ENCODE results near the gene COL9A1. TPM values are rescaled to one million over a fixed set of nuclear protein-coding genes. Genes with fewer than 3 reads are reported as not detected.

Gene COL9A1
- polyA plus RNA-seq, 2 of the 4 experiments (the other 2 are of a cell fraction): 0.03 TPM; not detected in 1

GRCh38 chr6:70315079-70315751 is 12.3 kb upstream of the COL9A1 start (continued):
- TF ChIP-seq JUN (IDR thresholded peaks at IDR 0.05) (no peak), GATA3 (IDR thresholded peaks at IDR 0.05; ENCODE audit: borderline replicate concordance) (no peak), FOXS1 (CRISPR knock-in tag; IDR thresholded peaks at IDR 0.05) (no peak), USF2 (IDR thresholded peaks at IDR 0.05) (no peak), SREBF2 (IDR thresholded peaks at IDR 0.05) (no peak), RNF2 (IDR thresholded peaks at IDR 0.05; ENCODE audit: borderline replicate concordance, low read depth) (no peak), ZSCAN20 (CRISPR knock-in tag; IDR thresholded peaks at IDR 0.05) (no peak), ZFP36 (IDR thresholded peaks at IDR 0.05; ENCODE audit: borderline replicate concordance, partially characterized antibody) (no peak), HOXA7 (CRISPR knock-in tag; IDR thresholded peaks at IDR 0.05) (no peak), ZC3H11A (IDR thresholded peaks at IDR 0.05) (no peak), FOSL2 (IDR thresholded peaks at IDR 0.05) (no peak), FOSL2 (CRISPR knock-in tag; IDR thresholded peaks at IDR 0.05) (no peak)
- TF ChIP-seq, protein P1, sequence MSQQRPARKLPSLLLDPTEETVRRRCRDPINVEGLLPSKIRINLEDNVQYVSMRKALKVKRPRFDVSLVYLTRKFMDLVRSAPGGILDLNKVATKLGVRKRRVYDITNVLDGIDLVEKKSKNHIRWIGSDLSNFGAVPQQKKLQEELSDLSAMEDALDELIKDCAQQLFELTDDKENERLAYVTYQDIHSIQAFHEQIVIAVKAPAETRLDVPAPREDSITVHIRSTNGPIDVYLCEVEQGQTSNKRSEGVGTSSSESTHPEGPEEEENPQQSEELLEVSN (IDR thresholded peaks at IDR 0.05; ENCODE audit: borderline replicate concordance, low read depth): no peak

DNA sequence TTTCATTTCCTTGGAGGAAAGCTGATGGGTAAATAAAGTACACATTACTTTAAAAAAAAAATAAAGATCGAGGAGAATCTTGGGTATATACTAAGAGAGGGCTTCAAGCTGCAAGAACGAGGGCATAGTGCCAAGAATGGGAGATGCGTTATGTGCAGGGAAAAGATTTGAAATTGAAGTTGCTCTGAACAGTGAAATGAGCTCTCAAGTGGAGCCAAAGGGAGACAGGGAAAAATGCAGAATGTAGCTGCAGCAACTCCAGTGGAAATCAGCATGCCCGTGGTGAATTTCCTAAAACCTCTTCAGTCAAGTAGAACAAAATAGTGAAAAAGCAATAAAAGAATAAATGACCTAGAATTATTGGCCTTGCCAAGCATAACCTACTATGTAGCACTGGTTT is 11.4 kb upstream of the COL9A1 start:
- ChIA-PET CTCF (interaction anchor here (0.6 to 2.3 kb wide), 4 partner anchors 9 to 57 kb away, joined by 3 to 12 read pairs (median 4); no protein-coding TSS in a partner anchor), POLR2A (no interaction called here)
- TF ChIP-seq PHF8 (IDR thresholded peaks at IDR 0.05; ENCODE audit: borderline replicate concordance, low read depth) (no peak), HDAC2 (IDR thresholded peaks at IDR 0.05) (no peak), USF2 (IDR thresholded peaks at IDR 0.05) (no peak), POLR2A (IDR thresholded peaks at IDR 0.05; ENCODE audit: low read length) (no peak), MYC (IDR thresholded peaks at IDR 0.05; ENCODE audit: borderline replicate concordance, low read length) (no peak), RARB (CRISPR knock-in tag; IDR thresholded peaks at IDR 0.05) (no peak), TP53 (CRISPR knock-in tag; IDR thresholded peaks at IDR 0.05) (no peak), FOSL2 (IDR thresholded peaks at IDR 0.05) (no peak), FOSL2 (CRISPR knock-in tag; IDR thresholded peaks at IDR 0.05) (no peak), BHLHE40 (IDR thresholded peaks at IDR 0.05; ENCODE audit: low read depth, low read length) (no peak), NFE2L2 (conservative IDR thresholded peaks at IDR 0.05; ENCODE audit: low read length) (no peak), BCL3 (IDR thresholded peaks at IDR 0.05) (no peak), JUNB (IDR thresholded peaks at IDR 0.05) (no peak), GATA3 (IDR thresholded peaks at IDR 0.05; ENCODE audit: borderline replicate concordance) (no peak), ZC3H11A (IDR thresholded peaks at IDR 0.05) (no peak)
- TF ChIP-seq, protein P2, sequence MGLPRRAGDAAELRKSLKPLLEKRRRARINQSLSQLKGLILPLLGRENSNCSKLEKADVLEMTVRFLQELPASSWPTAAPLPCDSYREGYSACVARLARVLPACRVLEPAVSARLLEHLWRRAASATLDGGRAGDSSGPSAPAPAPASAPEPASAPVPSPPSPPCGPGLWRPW (IDR thresholded peaks at IDR 0.05): no peak
- TF ChIP-seq, protein P3, sequence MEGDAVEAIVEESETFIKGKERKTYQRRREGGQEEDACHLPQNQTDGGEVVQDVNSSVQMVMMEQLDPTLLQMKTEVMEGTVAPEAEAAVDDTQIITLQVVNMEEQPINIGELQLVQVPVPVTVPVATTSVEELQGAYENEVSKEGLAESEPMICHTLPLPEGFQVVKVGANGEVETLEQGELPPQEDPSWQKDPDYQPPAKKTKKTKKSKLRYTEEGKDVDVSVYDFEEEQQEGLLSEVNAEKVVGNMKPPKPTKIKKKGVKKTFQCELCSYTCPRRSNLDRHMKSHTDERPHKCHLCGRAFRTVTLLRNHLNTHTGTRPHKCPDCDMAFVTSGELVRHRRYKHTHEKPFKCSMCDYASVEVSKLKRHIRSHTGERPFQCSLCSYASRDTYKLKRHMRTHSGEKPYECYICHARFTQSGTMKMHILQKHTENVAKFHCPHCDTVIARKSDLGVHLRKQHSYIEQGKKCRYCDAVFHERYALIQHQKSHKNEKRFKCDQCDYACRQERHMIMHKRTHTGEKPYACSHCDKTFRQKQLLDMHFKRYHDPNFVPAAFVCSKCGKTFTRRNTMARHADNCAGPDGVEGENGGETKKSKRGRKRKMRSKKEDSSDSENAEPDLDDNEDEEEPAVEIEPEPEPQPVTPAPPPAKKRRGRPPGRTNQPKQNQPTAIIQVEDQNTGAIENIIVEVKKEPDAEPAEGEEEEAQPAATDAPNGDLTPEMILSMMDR (IDR thresholded peaks at IDR 0.05): no peak
- Histone ChIP-seq H3K4me3 (no peak overlapping the region), H3K27ac (no peak overlapping the region), H3K4me1 (no peaks in the 10 kb centered on the region), H3K4me2 (no peak overlapping the region), H3K9me3 (no peaks in the 10 kb centered on the region)
- FAIRE-seq (no peak), ATAC-seq (no peak), DNase-seq (ENCODE audit: low read depth in 1 of 2, low spot score in 1 of 2) (no peak)
- 54% methylated on average over 4 of the region's 4 CpGs for WGBS (ENCODE audit: missing lambda C conversion rate)
